Smooth muscle cell (in vitro differentiated cells): ENCODE measurements around the gene DEPDC5. TPM values are rescaled to one million over a fixed set of nuclear protein-coding genes. Genes with fewer than 3 reads are reported as not detected.
A peak's percentile ranks its signal among the peaks of the same experiment; 100 is the strongest.

Experiments used
- DNase-seq: peaks from one replicate; lab custom pipeline; 2025; ENCODE audit not compliant: unreplicated experiment; lab: John Stamatoyannopoulos, UW
- H2AFZ ChIP-seq: fragments of 200-600 bp; sonication (generic); 2 replicates; pipeline ENCODE4 v1.6.0; 2016; ENCODE audit warnings: antibody characterized with exemption, low read depth, mild to moderate bottlenecking
- H3F3A ChIP-seq: fragments of 200-600 bp; sonication (generic); 2 replicates; pipeline ENCODE4 v1.6.0; 2017; ENCODE audit warnings: antibody characterized with exemption, low read depth
- H3K27ac ChIP-seq: fragments of 200-600 bp; sonication (generic); 2 replicates; pipeline ENCODE4 v1.5.1; 2016; ENCODE audit warnings: low read depth, mild to moderate bottlenecking
- H3K27me3 ChIP-seq: fragments of 200-600 bp; sonication (generic); 2 replicates; pipeline ENCODE4 v1.6.1; 2016; ENCODE audit warnings: low read depth, mild to moderate bottlenecking
- H3K36me3 ChIP-seq: fragments of 200-600 bp; sonication (generic); 2 replicates; pipeline ENCODE4 v1.5.1; 2016; ENCODE audit warnings: low read depth
- H3K4me1 ChIP-seq: fragments of 200-600 bp; sonication (generic); 2 replicates; pipeline ENCODE4 v1.5.1; 2016; ENCODE audit warnings: low read depth
- H3K4me2 ChIP-seq: fragments of 200-600 bp; sonication (generic); 2 replicates; pipeline ENCODE4 v1.6.0; 2016; ENCODE audit warnings: mild to moderate bottlenecking
- H3K4me3 ChIP-seq: fragments of 200-600 bp; sonication (generic); 2 replicates; pipeline ENCODE4 v1.5.1; 2016; ENCODE audit warnings: mild to moderate bottlenecking
- H3K79me2 ChIP-seq: fragments of 200-600 bp; sonication (generic); 2 replicates; pipeline ENCODE4 v1.6.0; 2016; ENCODE audit warnings: low read depth, mild to moderate bottlenecking
- H3K9ac ChIP-seq: fragments of 200-600 bp; sonication (generic); 2 replicates; pipeline ENCODE4 v1.6.0; 2016; ENCODE audit warnings: low read depth
- H3K9me3 ChIP-seq: fragments of 200-600 bp; sonication (generic); replicated peaks from 2 replicates; pipeline ENCODE4 v1.5.1; 2016; ENCODE audit warnings: low read depth
- H4K20me1 ChIP-seq: fragments of 200-600 bp; sonication (generic); 2 replicates; pipeline ENCODE4 v1.6.0; 2016; ENCODE audit warnings: low read depth
- WGBS: methylation state at CpG from one replicate; pipeline ENCODE4 v1.1.7; 2016; ENCODE audit warnings: low lambda C conversion rate; 5-methylcytosine and 5-hydroxymethylcytosine counted together
- polyA plus RNA-seq: library from polyadenylated mRNA; unstranded; fragments of >200 nt; fragmentation: Nextera tagmentation; extraction: Ambion mirVana; gene quantifications from 2 replicates; pipeline ENCODE4 v1.2.1, GENCODE V29; 2016
- total RNA-seq: library from RNA; depleted of rRNA; stranded (reverse); fragments of >200 nt; gene quantifications from 2 replicates; pipeline ENCODE4 v1.2.3, GENCODE V29; 2014
- TF ChIP-seq, protein P1 (sequence below): fragments of 200-600 bp; sonication (generic); IDR thresholded peaks from 2 replicates; pipeline ENCODE4 v1.5.1; 2017; ENCODE audit warnings: borderline replicate concordance, mild to moderate bottlenecking, antibody characterized with exemption; ENCODE audit not compliant: insufficient read depth, poor library complexity, severe bottlenecking

The DEPDC5 gene
- total and polyA plus RNA-seq, 2 experiments from 2014 or later = 8.5 to 11.6 TPM

DNA sequence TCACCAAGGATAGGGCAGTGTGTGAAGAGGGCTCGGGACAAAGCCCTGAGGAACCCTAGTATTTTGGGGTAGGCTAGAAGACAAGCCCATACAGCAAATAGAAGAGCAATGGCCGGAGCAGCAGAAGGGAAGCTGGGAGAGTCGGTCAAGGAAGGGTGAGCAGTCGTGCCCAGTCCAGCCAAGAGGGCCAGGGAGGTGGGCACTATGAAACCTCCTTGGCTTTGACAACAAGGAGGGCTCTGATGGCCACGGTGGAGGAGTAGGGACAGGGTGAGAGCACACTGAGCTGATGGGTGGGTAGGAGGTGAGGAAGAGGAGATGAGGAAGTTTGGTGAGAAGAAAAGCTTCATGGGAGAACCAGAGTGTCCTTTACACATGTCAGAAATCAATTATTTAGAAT, 188.3 kb downstream of the DEPDC5 start:
- no peaks in the 10 kb centered on the region for H3K27me3 ChIP-seq
- no peak overlapping the region for H3K4me3 ChIP-seq
- H3K4me1 ChIP-seq = peaks cover 19% of the 10 kb centered on the region
- H3K79me2 ChIP-seq = peaks cover 24% of the 10 kb centered on the region
- peaks cover 16% of the 10 kb centered on the region for H4K20me1 ChIP-seq
- WGBS = 96% methylated on average over 5 of the region's 5 CpGs
- TF ChIP-seq, protein P1, sequence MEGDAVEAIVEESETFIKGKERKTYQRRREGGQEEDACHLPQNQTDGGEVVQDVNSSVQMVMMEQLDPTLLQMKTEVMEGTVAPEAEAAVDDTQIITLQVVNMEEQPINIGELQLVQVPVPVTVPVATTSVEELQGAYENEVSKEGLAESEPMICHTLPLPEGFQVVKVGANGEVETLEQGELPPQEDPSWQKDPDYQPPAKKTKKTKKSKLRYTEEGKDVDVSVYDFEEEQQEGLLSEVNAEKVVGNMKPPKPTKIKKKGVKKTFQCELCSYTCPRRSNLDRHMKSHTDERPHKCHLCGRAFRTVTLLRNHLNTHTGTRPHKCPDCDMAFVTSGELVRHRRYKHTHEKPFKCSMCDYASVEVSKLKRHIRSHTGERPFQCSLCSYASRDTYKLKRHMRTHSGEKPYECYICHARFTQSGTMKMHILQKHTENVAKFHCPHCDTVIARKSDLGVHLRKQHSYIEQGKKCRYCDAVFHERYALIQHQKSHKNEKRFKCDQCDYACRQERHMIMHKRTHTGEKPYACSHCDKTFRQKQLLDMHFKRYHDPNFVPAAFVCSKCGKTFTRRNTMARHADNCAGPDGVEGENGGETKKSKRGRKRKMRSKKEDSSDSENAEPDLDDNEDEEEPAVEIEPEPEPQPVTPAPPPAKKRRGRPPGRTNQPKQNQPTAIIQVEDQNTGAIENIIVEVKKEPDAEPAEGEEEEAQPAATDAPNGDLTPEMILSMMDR = no peak
- no peak overlapping the region for H3K9ac ChIP-seq
- H3K9me3 ChIP-seq = no peaks in the 10 kb centered on the region
- H3K27ac ChIP-seq = no peak overlapping the region
- H3K4me2 ChIP-seq = no peak overlapping the region
- H3F3A ChIP-seq = peaks cover 7% of the 10 kb centered on the region
- H2AFZ ChIP-seq = no peak overlapping the region
- no peak for DNase-seq
- no peaks in the 10 kb centered on the region for H3K36me3 ChIP-seq

DNA sequence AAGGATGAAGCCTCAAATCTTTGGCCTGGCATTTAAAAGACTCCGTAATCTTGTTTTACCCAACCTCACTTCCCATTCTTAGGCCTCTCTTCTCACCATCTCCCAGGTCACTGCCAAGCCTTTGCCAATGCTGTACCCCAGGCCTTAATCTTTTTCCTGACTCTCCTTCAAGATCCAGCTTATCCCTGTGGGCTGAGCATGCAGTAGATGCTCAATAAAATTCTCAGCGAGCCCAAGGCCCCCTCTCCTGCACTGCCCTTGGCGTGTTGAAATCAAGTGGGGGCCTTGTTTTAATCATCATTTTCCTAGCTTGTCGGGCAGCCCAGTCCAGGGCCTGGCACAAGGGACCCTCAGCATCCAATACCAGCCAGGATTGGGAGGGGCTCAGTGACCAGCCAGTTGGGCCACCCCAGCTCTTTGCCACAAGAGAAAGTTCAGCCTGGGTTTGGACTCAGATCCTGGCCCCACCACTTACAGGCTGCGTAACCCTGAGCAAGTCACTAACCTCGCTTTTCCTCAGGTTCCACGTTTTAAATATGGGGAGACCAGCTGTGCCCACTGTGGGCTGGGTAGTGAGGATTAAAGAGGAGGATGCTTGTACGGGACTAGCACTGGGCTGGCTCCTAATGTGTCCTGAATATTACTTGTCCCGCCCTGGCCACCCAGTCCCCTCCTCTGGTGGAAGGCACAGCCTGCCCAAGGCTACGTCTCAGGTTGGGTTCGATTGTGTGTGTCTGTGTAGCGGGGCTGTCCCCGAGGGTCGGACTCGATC, 189.6 kb downstream of the DEPDC5 start:
- H3K9ac ChIP-seq = peak overlapping the region; percentile 39
- H3F3A ChIP-seq = peaks cover 7% of the 10 kb centered on the region
- H2AFZ ChIP-seq = peak overlapping the region; percentile 81
- DNase-seq = no peak
- H3K79me2 ChIP-seq = peaks cover 37% of the 10 kb centered on the region
- TF ChIP-seq, protein P1 = no peak
- H3K9me3 ChIP-seq = no peaks in the 10 kb centered on the region
- H3K27ac ChIP-seq = peak overlapping the region; percentile 35
- H3K4me2 ChIP-seq = peak overlapping the region; percentile 92
- peaks cover 21% of the 10 kb centered on the region for H3K4me1 ChIP-seq
- no peaks in the 10 kb centered on the region for H3K36me3 ChIP-seq
- 41% methylated on average over 15 of the region's 15 CpGs for WGBS
- H3K4me3 ChIP-seq = peak overlapping the region; percentile 94
- H3K27me3 ChIP-seq = no peaks in the 10 kb centered on the region
- peaks cover 29% of the 10 kb centered on the region for H4K20me1 ChIP-seq

DNA sequence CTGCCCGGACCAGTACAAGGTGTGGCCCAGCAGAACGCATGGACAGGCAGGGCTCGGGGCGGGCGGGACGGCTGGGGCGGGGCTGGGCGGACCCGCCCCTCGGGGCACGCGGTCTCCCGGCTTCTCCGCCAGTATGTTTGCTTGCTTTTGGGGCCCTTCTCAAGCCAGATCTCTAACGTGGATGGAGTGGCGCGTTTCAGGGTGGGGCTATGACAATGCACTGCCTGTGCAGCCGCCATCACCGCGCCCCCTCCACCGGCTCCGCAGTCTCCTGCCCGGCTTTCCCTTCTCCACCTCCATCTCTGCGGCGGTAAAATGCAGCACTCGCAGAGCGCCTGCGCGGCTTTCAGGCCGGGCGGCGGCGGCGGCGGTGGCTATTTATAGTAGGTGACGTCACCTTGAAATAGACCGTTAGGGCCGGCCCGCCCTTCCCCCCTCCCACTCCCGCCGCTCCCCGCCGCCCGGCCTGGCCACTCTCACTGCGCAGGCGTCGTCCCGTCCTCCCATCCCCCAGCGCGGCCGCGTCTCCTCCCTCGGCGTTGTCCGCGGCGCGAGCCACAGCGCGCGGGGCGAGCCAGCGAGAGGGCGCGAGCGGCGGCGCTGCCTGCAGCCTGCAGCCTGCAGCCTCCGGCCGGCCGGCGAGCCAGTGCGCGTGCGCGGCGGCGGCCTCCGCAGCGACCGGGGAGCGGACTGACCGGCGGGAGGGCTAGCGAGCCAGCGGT, 190.3 kb downstream of the DEPDC5 start, which contains the start of gene YWHAH:
Gene YWHAH, plus strand, starts transcription at position 558 of the 722 bp plus-strand sequence. CDS start 199 bp downstream, outside the sequence.
- peaks cover 35% of the 10 kb centered on the region for H4K20me1 ChIP-seq
- TF ChIP-seq, protein P1 = no peak
- H3K27me3 ChIP-seq = no peaks in the 10 kb centered on the region
- peaks cover 21% of the 10 kb centered on the region for H3K4me1 ChIP-seq
- H3K27ac ChIP-seq = peak within 1 kb of the TSS; percentile 35
- no peaks in the 10 kb centered on the region for H3K9me3 ChIP-seq
- H3K79me2 ChIP-seq = peaks cover 43% of the 10 kb centered on the region
- H3K36me3 ChIP-seq = no peaks in the 10 kb centered on the region
- peak; percentile 94 for DNase-seq
- peak within 1 kb of the TSS; percentile 92 for H3K4me2 ChIP-seq
- peak within 1 kb of the TSS; percentile 94 for H3K4me3 ChIP-seq
- WGBS = under 1% methylated on average over 55 of the region's 86 CpGs
- peak within 1 kb of the TSS; percentile 67 for H3K9ac ChIP-seq
- H2AFZ ChIP-seq = peak within 1 kb of the TSS; percentile 81
- H3F3A ChIP-seq = peaks cover 7% of the 10 kb centered on the region
